Measurements from ENCODE around the gene GPR39. TPM values are rescaled to one million over a fixed set of nuclear protein-coding genes. Genes with fewer than 3 reads are reported as not detected.

GPR39 gene
- polyA plus RNA-seq, 4 donors: 3.8 to 12.6 (median 5.3) TPM

GRCh38 chr2:132670496-132671150 lies 254.0 kb downstream of the GPR39 start:
- Histone ChIP-seq H3K27ac (ENCODE audit: low read depth in 1 of 3, low read length in 2 of 3) (no peak overlapping the region), H3K9me3 (ENCODE audit: control insufficient read depth in 2 of 2, insufficient read depth in 1 of 2, low read depth in 1 of 2, low read length in 1 of 2) (no peaks in the 10 kb centered on the region), H3K36me3 (ENCODE audit: control insufficient read depth in 3 of 3, insufficient read depth in 2 of 3, low read depth in 1 of 3, low read length in 3 of 3) (no peaks in the 10 kb centered on the region), H3K4me3 (ENCODE audit: low read depth in 1 of 3, low read length in 3 of 3) (peak overlapping the region in 2 of 3 donors; percentile 32 to 44), H3K27me3 (ENCODE audit: control insufficient read depth in 3 of 3, insufficient read depth in 3 of 3, low read length in 3 of 3) (peaks cover 8 to 46% (median 15%) of the 10 kb centered on the region in 3 donors), H3K4me1 (ENCODE audit: control insufficient read depth in 3 of 3, insufficient read depth in 2 of 3, low read depth in 1 of 3, low read length in 2 of 3) (peaks cover 0 to 9% (median 3%) of the 10 kb centered on the region in 3 donors)
- FAIRE-seq: no peak
- peak; percentile 9 to 62 for DNase-seq
- 1 to 3% (median 1%) methylated on average over 35 to 44 of the region's 44 CpGs for WGBS, 3 donors

GRCh38 chr2:132671151-132671835 lies 254.7 kb downstream of the GPR39 start:
- Histone ChIP-seq H3K36me3 (ENCODE audit: control insufficient read depth in 3 of 3, insufficient read depth in 2 of 3, low read depth in 1 of 3, low read length in 3 of 3) (no peaks in the 10 kb centered on the region), H3K9me3 (ENCODE audit: control insufficient read depth in 2 of 2, insufficient read depth in 1 of 2, low read depth in 1 of 2, low read length in 1 of 2) (no peaks in the 10 kb centered on the region), H3K27ac (ENCODE audit: low read depth in 1 of 3, low read length in 2 of 3) (no peak overlapping the region), H3K27me3 (ENCODE audit: control insufficient read depth in 3 of 3, insufficient read depth in 3 of 3, low read length in 3 of 3) (peaks cover 8 to 44% (median 15%) of the 10 kb centered on the region in 3 donors), H3K4me3 (ENCODE audit: low read depth in 1 of 3, low read length in 3 of 3) (peak overlapping the region in 2 of 3 donors; percentile 32 to 44), H3K4me1 (ENCODE audit: control insufficient read depth in 3 of 3, insufficient read depth in 2 of 3, low read depth in 1 of 3, low read length in 2 of 3) (peaks cover 0 to 9% (median 3%) of the 10 kb centered on the region in 3 donors)
- peak in 1 of 2 donors; percentile 30 for DNase-seq
- no peak for FAIRE-seq
- 5 to 18% (median 15%) methylated on average over 22 to 23 of the region's 23 CpGs for WGBS, 3 donors

GRCh38 chr2:132676999-132677398 lies 260.4 kb downstream of the GPR39 start:
- FAIRE-seq: no peak
- WGBS, 3 donors: 22 to 53% (median 26%) methylated on average over 2 of the region's 2 CpGs

GRCh38 chr2:132677661-132678060 lies 261.1 kb downstream of the GPR39 start:
- H3K4me1 ChIP-seq (ENCODE audit: control insufficient read depth in 3 of 3, insufficient read depth in 2 of 3, low read depth in 1 of 3, low read length in 2 of 3): no peaks in the 10 kb centered on the region
- no peaks in the 10 kb centered on the region for H3K9me3 ChIP-seq (ENCODE audit: control insufficient read depth in 2 of 2, insufficient read depth in 1 of 2, low read depth in 1 of 2, low read length in 1 of 2)
- H3K27me3 ChIP-seq (ENCODE audit: control insufficient read depth in 3 of 3, insufficient read depth in 3 of 3, low read length in 3 of 3): peaks cover 0 to 3% (median 0%) of the 10 kb centered on the region in 3 donors
- H3K4me3 ChIP-seq (ENCODE audit: low read depth in 1 of 3, low read length in 3 of 3): no peak overlapping the region
- 86 to 91% (median 89%) methylated on average over 5 of the region's 5 CpGs for WGBS, 3 donors
- FAIRE-seq (no peak), DNase-seq (no peak)
- H3K36me3 ChIP-seq (ENCODE audit: control insufficient read depth in 3 of 3, insufficient read depth in 2 of 3, low read depth in 1 of 3, low read length in 3 of 3): no peaks in the 10 kb centered on the region
- no peak overlapping the region for H3K27ac ChIP-seq (ENCODE audit: low read depth in 1 of 3, low read length in 2 of 3)

More at GRCh38 chr2:132676999-132677398, 260.4 kb downstream of the GPR39 start:
- H3K36me3 ChIP-seq (ENCODE audit: control insufficient read depth in 3 of 3, insufficient read depth in 2 of 3, low read depth in 1 of 3, low read length in 3 of 3): no peaks in the 10 kb centered on the region
- H3K4me3 ChIP-seq (ENCODE audit: low read depth in 1 of 3, low read length in 3 of 3): no peak overlapping the region
- no peaks in the 10 kb centered on the region for H3K4me1 ChIP-seq (ENCODE audit: control insufficient read depth in 3 of 3, insufficient read depth in 2 of 3, low read depth in 1 of 3, low read length in 2 of 3)
- peaks cover 0 to 3% (median 0%) of the 10 kb centered on the region in 3 donors for H3K27me3 ChIP-seq (ENCODE audit: control insufficient read depth in 3 of 3, insufficient read depth in 3 of 3, low read length in 3 of 3)
- H3K27ac ChIP-seq (ENCODE audit: low read depth in 1 of 3, low read length in 2 of 3): no peak overlapping the region
- H3K9me3 ChIP-seq (ENCODE audit: control insufficient read depth in 2 of 2, insufficient read depth in 1 of 2, low read depth in 1 of 2, low read length in 1 of 2): no peaks in the 10 kb centered on the region
- DNase-seq: no peak

- no peak for DNase-seq
- no peak overlapping the region for H3K27ac ChIP-seq (ENCODE audit: low read depth in 1 of 3, low read length in 2 of 3)
- 91 to 93% (median 92%) methylated on average over 2 of the region's 2 CpGs for WGBS, 3 donors
- H3K4me3 ChIP-seq (ENCODE audit: low read depth in 1 of 3, low read length in 3 of 3): no peak overlapping the region
- no peaks in the 10 kb centered on the region for H3K36me3 ChIP-seq (ENCODE audit: control insufficient read depth in 3 of 3, insufficient read depth in 2 of 3, low read depth in 1 of 3, low read length in 3 of 3)
- H3K4me1 ChIP-seq (ENCODE audit: control insufficient read depth in 3 of 3, insufficient read depth in 2 of 3, low read depth in 1 of 3, low read length in 2 of 3): no peaks in the 10 kb centered on the region
- H3K27me3 ChIP-seq (ENCODE audit: control insufficient read depth in 3 of 3, insufficient read depth in 3 of 3, low read length in 3 of 3): peaks cover 0 to 3% (median 0%) of the 10 kb centered on the region in 3 donors
- H3K9me3 ChIP-seq (ENCODE audit: control insufficient read depth in 2 of 2, insufficient read depth in 1 of 2, low read depth in 1 of 2, low read length in 1 of 2): no peaks in the 10 kb centered on the region
- FAIRE-seq: no peak
Measured at GRCh38 chr2:132678483-132678882, 261.9 kb downstream of the GPR39 start.

DNA sequence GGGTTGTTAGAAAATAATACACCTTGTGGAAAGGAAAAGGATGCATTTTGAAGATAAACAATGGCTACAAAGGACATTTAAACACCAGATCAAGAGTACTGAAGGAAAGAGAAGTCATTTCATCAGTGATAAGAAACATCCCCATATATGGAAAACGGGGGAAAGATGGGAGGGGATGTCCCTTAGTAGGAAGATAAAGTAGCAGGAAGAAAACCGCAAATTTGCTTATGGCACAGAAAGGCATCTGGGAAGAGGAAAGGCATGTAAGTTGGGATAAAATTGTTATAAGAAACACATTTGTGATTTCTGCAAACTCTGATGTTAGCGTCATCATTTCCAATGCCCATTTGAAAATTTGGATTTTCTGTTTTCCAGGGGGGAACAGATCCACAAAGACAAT lies 263.9 kb downstream of the GPR39 start:
- H3K4me3 ChIP-seq (ENCODE audit: low read depth in 1 of 3, low read length in 3 of 3): no peak overlapping the region
- 60 to 81% (median 76%) methylated on average over 3 of the region's 3 CpGs for WGBS, 3 donors
- H3K9me3 ChIP-seq (ENCODE audit: control insufficient read depth in 2 of 2, insufficient read depth in 1 of 2, low read depth in 1 of 2, low read length in 1 of 2): no peaks in the 10 kb centered on the region
- FAIRE-seq (no peak), DNase-seq (no peak)
- H3K4me1 ChIP-seq (ENCODE audit: control insufficient read depth in 3 of 3, insufficient read depth in 2 of 3, low read depth in 1 of 3, low read length in 2 of 3): no peaks in the 10 kb centered on the region
- H3K36me3 ChIP-seq (ENCODE audit: control insufficient read depth in 3 of 3, insufficient read depth in 2 of 3, low read depth in 1 of 3, low read length in 3 of 3): no peaks in the 10 kb centered on the region
- H3K27ac ChIP-seq (ENCODE audit: low read depth in 1 of 3, low read length in 2 of 3): no peak overlapping the region
- H3K27me3 ChIP-seq (ENCODE audit: control insufficient read depth in 3 of 3, insufficient read depth in 3 of 3, low read length in 3 of 3): peaks cover 0 to 3% (median 0%) of the 10 kb centered on the region in 3 donors

DNA sequence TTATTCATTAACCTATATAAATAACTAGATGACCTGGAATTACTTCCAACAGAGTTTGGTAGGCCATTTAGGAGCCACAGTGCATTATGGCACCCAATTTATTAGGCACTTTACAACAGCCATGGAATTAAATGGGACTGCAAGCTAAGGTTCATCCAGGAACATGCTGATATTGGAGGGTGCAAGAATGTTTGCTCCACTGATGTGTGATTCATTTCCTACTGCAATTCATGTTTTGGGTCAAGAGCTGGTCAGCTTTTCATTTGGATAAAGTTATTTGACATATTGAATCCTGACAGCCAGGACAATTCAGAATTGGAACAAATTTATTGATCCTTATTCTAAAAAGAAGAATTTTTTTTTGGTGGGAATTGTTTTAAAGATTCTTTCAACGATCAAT lies 265.2 kb downstream of the GPR39 start:
- DNase-seq (no peak), FAIRE-seq (no peak)
- Histone ChIP-seq H3K4me1 (ENCODE audit: control insufficient read depth in 3 of 3, insufficient read depth in 2 of 3, low read depth in 1 of 3, low read length in 2 of 3) (no peaks in the 10 kb centered on the region), H3K4me3 (ENCODE audit: low read depth in 1 of 3, low read length in 3 of 3) (no peak overlapping the region), H3K27me3 (ENCODE audit: control insufficient read depth in 3 of 3, insufficient read depth in 3 of 3, low read length in 3 of 3) (peaks cover 0 to 3% (median 0%) of the 10 kb centered on the region in 3 donors), H3K9me3 (ENCODE audit: control insufficient read depth in 2 of 2, insufficient read depth in 1 of 2, low read depth in 1 of 2, low read length in 1 of 2) (no peaks in the 10 kb centered on the region), H3K27ac (ENCODE audit: low read depth in 1 of 3, low read length in 2 of 3) (no peak overlapping the region), H3K36me3 (ENCODE audit: control insufficient read depth in 3 of 3, insufficient read depth in 2 of 3, low read depth in 1 of 3, low read length in 3 of 3) (no peaks in the 10 kb centered on the region)
- WGBS, 3 donors: 80 to 90% (median 83%) methylated on average over 1 of the region's 1 CpG

DNA sequence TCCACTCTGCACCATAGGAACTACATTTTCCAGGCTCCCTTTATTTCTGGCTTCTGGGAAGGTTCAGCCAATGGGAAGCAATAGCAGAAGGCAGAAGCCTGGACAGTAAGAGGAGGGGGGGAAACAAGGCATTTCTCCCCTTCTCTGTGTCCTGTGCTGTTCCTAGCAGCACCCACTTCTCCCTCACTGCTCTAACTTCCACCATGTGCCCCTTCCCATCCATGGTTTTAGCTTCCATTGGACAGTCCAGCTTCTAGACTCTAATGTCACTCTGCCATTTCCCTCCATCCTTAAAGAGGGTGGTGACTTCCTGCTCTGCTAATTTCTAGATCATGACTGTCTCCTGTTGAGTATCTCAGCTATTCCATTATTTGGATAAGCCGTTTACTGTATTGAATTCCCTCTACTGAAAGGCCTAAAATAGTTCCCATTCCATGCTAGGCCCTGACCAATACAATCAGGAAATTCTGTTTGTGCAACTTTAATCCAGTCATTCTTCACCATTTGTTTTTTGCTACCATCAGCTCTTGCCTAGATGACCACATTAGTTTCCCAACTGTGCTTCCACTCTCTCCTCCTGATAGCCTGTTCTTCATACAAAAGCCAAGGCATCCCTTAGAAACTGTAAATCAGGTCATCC lies 274.2 kb downstream of the GPR39 start:
- Histone ChIP-seq H3K4me1 (ENCODE audit: control insufficient read depth in 3 of 3, insufficient read depth in 2 of 3, low read depth in 1 of 3, low read length in 2 of 3) (no peaks in the 10 kb centered on the region), H3K36me3 (ENCODE audit: control insufficient read depth in 3 of 3, insufficient read depth in 2 of 3, low read depth in 1 of 3, low read length in 3 of 3) (no peaks in the 10 kb centered on the region), H3K27ac (ENCODE audit: low read depth in 1 of 3, low read length in 2 of 3) (no peak overlapping the region), H3K27me3 (ENCODE audit: control insufficient read depth in 3 of 3, insufficient read depth in 3 of 3, low read length in 3 of 3) (no peaks in the 10 kb centered on the region), H3K9me3 (ENCODE audit: control insufficient read depth in 2 of 2, insufficient read depth in 1 of 2, low read depth in 1 of 2, low read length in 1 of 2) (no peaks in the 10 kb centered on the region), H3K4me3 (ENCODE audit: low read depth in 1 of 3, low read length in 3 of 3) (no peak overlapping the region)
- 48 to 80% (median 62%) methylated on average over 1 of the region's 1 CpG for WGBS, 3 donors
- FAIRE-seq (no peak), DNase-seq (no peak)
